NCI-H446 (cell line): ENCODE measurements around the gene SMC1B.
"Not testable (repeated sequence)": the region's sequence is repeated elsewhere in the genome, so short reads cannot be mapped to it uniquely, and the experiment has no call there.

Source experiments
- DNase-seq, 2 experiments: peaks; one replicate each; lab custom pipeline; 2025; lab: John Stamatoyannopoulos, UW

SMC1B gene

GRCh38 chr22:45413368-45414211 is at the start of gene SMC1B, which contains the start of gene RIBC2:
Gene SMC1B, minus strand, starts transcription at chr22:45413599. Its CDS starts 32 bp downstream, at chr22:45413567.
Gene RIBC2, plus strand, starts transcription at chr22:45413693. Its CDS starts 194 bp downstream, at chr22:45413887.
- DNase-seq, result peak; percentile 64 to 92

GRCh38 chr22:45462034-45462655 is 48.7 kb upstream of the SMC1B start:
- DNase-seq, result no peak

- DNase-seq, result no peak
These were observed 47.1 kb upstream of the SMC1B start for GRCh38 chr22:45460288-45461109.

- no peak for DNase-seq
These were observed 45.8 kb upstream of the SMC1B start for GRCh38 chr22:45459235-45459634.

- DNase-seq, result no peak
These were observed 45.1 kb upstream of the SMC1B start for GRCh38 chr22:45458532-45458931.

GRCh38 chr22:45456811-45457210 is 43.4 kb upstream of the SMC1B start:
- no peak for DNase-seq

- DNase-seq, result no peak
These were observed 42.2 kb upstream of the SMC1B start for GRCh38 chr22:45455621-45456020.

GRCh38 chr22:45455212-45455611 is 41.8 kb upstream of the SMC1B start:
- DNase-seq, result no peak

GRCh38 chr22:45454275-45454674 is 40.9 kb upstream of the SMC1B start:
- no peak for DNase-seq

GRCh38 chr22:45453764-45454163 is 40.4 kb upstream of the SMC1B start:
- no peak for DNase-seq

GRCh38 chr22:45452565-45453379 is 39.4 kb upstream of the SMC1B start:
- no peak for DNase-seq

- DNase-seq, result peak in 1 of 2 experiments; percentile 35
These were observed 38.6 kb upstream of the SMC1B start for GRCh38 chr22:45451972-45452371.

GRCh38 chr22:45450921-45451651 is 37.7 kb upstream of the SMC1B start:
- DNase-seq, result no peak

- DNase-seq, result no peak
These were observed 36.8 kb upstream of the SMC1B start for GRCh38 chr22:45450101-45450785.

- DNase-seq, result not testable (repeated sequence)
These were observed 36.0 kb upstream of the SMC1B start for GRCh38 chr22:45449442-45449841.

GRCh38 chr22:45448431-45448830 is 35.0 kb upstream of the SMC1B start:
- no peak for DNase-seq

GRCh38 chr22:45447596-45447995 is 34.2 kb upstream of the SMC1B start:
- not testable (repeated sequence) for DNase-seq

GRCh38 chr22:45446216-45446615 is 32.8 kb upstream of the SMC1B start:
- no peak for DNase-seq

- no peak for DNase-seq
These were observed 31.8 kb upstream of the SMC1B start for GRCh38 chr22:45445031-45445710.

- DNase-seq, result no peak
These were observed 30.8 kb upstream of the SMC1B start for GRCh38 chr22:45444168-45444567.
